RWPE2 (cell line): ENCODE measurements around the gene YWHAE.

Experiments used
- ATAC-seq: fragments of 200-7000 bp; cut with Tn5 transposase; 3 replicates; pipeline ENCODE4 v1.9.1; 2021; ENCODE audit warnings: low read depth
- DNase-seq: peaks from one replicate; pipeline ENCODE4 v3.0.0-alpha.2; 2020; ENCODE audit warnings: low spot score
- H3K27ac ChIP-seq: fragments of 450-650 bp; 2 replicates; pipeline ENCODE4 v1.5.1; 2017; ENCODE audit warnings: mild to moderate bottlenecking; ENCODE audit not compliant: poor library complexity, severe bottlenecking
- H3K27me3 ChIP-seq: fragments of 250-450 bp; sonication (Bioruptor Pico); 2 replicates; pipeline ENCODE4 v1.5.1; 2021; ENCODE audit warnings: mild to moderate bottlenecking, moderate library complexity; ENCODE audit not compliant: insufficient read depth, poor library complexity, severe bottlenecking
- H3K36me3 ChIP-seq: fragments of 250-450 bp; sonication (Bioruptor Pico); 2 replicates; pipeline ENCODE4 v1.5.1; 2020; ENCODE audit warnings: low read depth, mild to moderate bottlenecking, moderate library complexity
- H3K4me1 ChIP-seq: fragments of 250-450 bp; sonication (Bioruptor Pico); 2 replicates; pipeline ENCODE4 v1.5.1; 2021; ENCODE audit warnings: mild to moderate bottlenecking, moderate library complexity; ENCODE audit not compliant: insufficient read depth, poor library complexity, severe bottlenecking
- H3K4me3 ChIP-seq: fragments of 250-450 bp; sonication (Bioruptor Pico); 2 replicates; pipeline ENCODE4 v1.5.1; 2021; ENCODE audit warnings: mild to moderate bottlenecking, moderate library complexity; ENCODE audit not compliant: severe bottlenecking
- H3K9me3 ChIP-seq: fragments of 250-450 bp; sonication (Bioruptor Pico); 2 replicates; pipeline ENCODE4 v1.5.1; 2021; ENCODE audit warnings: mild to moderate bottlenecking, moderate library complexity; ENCODE audit not compliant: severe bottlenecking
- TF ChIP-seq, protein P1 (sequence below): fragments of 450-650 bp; IDR thresholded peaks from one replicate; pipeline ENCODE4 v1.5.1; 2017; ENCODE audit warnings: mild to moderate bottlenecking, moderate library complexity; ENCODE audit not compliant: poor library complexity, severe bottlenecking

Gene YWHAE

DNA sequence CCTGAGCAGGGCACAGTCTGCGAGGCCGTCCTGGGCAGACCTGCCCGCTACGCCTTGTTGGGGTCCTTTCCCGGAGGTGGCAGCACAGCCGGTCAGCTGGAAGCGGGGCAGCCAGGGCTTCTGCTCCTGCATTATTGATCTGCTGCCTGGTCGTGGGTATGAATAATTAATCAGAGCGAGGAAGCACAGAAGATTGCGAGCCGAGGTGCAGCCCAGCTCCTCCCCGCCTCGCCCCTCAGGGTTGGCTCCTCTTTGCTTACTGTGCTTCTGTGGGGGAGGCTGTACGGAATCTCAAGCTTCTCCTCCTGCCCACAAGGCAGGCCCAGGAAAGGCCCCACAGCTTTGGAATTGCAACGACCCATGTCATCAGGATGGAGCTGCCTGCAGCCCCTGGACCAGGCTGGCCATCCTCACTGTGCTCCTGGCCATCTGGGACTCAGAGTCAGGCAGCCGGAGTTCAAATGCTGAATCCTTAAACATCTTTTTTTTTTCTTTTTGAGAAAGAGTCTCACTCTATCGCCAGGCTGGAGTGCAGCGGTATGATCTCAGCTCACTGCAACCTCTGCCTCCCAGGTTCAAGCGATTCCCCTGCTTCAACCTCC lies 95.0 kb downstream of the YWHAE start:
- Histone ChIP-seq H3K9me3 (no peaks in the 10 kb centered on the region), H3K4me3 (no peak overlapping the region), H3K36me3 (no peaks in the 10 kb centered on the region), H3K27me3 (no peaks in the 10 kb centered on the region), H3K27ac (no peak overlapping the region), H3K4me1 (no peaks in the 10 kb centered on the region)
- TF ChIP-seq, protein P1, sequence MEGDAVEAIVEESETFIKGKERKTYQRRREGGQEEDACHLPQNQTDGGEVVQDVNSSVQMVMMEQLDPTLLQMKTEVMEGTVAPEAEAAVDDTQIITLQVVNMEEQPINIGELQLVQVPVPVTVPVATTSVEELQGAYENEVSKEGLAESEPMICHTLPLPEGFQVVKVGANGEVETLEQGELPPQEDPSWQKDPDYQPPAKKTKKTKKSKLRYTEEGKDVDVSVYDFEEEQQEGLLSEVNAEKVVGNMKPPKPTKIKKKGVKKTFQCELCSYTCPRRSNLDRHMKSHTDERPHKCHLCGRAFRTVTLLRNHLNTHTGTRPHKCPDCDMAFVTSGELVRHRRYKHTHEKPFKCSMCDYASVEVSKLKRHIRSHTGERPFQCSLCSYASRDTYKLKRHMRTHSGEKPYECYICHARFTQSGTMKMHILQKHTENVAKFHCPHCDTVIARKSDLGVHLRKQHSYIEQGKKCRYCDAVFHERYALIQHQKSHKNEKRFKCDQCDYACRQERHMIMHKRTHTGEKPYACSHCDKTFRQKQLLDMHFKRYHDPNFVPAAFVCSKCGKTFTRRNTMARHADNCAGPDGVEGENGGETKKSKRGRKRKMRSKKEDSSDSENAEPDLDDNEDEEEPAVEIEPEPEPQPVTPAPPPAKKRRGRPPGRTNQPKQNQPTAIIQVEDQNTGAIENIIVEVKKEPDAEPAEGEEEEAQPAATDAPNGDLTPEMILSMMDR, result no peak
- no peak for ATAC-seq
- DNase-seq, result no peak

DNA sequence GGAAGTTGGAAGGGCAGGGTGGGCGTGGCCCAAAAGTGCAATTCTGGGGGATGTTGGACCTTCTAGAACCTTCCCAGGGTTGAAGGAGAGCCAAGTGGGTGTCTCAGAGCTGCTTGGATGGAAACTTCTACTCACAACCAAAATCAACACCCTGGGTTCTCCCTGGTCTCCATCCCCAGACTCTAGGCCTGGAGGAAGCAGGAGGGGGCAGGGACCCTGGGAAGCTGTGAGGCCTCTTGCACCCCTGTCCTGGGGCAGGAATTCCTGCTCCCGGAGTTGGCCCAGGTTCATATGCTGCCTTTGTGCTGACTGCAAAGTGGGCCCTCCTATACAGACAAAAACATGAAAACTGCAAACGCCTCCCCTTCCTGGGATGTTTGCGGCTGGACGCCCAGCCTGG lies 95.5 kb downstream of the YWHAE start:
- TF ChIP-seq, protein P1, result no peak
- ATAC-seq, result no peak
- Histone ChIP-seq H3K9me3 (no peaks in the 10 kb centered on the region), H3K27ac (no peak overlapping the region), H3K27me3 (no peaks in the 10 kb centered on the region), H3K4me3 (no peak overlapping the region), H3K4me1 (no peaks in the 10 kb centered on the region), H3K36me3 (no peaks in the 10 kb centered on the region)
- DNase-seq, result no peak

DNA sequence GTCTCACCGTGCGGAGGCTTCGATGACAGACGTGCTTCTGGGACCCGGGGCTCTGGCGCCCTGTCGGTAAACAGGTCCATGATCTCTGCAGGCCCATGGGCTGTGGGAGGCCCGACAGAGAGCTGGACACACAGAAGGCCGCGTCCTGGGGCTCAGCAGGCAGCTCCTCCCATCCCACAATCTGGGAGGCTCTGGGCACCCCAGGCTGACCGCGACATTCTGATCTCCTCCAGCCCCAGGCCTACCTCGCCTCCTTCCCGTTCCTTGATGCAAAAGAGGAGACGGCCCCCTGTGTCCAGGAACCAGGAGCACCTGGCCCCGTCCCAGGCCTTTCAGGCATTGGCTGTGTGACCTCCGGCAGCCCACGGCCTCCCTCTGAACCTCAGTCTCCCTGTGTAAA lies 97.3 kb downstream of the YWHAE start:
- ATAC-seq (no peak), DNase-seq (no peak)
- Histone ChIP-seq H3K4me1 (no peaks in the 10 kb centered on the region), H3K36me3 (no peaks in the 10 kb centered on the region), H3K27ac (no peak overlapping the region), H3K27me3 (peaks cover 4% of the 10 kb centered on the region), H3K9me3 (no peaks in the 10 kb centered on the region), H3K4me3 (no peak overlapping the region)
- TF ChIP-seq, protein P1, result no peak

DNA sequence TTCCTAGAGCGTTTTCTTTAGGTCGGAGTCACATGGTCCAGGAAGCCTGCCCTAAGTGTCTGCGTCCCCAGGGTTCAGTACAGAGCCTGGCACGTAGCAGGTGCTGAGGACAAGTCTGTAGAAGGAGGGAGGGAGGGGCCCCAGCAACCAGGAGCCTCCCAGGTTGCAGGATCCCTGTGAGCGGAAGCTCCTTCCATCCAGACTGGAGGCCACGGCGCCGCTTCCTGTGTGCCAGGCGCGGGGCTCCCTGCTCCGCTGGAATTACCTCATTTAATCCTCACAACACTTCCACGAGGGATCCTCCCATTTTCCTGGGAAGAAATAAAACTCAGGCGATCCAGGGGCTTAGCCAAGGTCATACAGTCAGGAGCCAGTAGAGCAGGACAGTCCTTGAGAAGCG lies 98.5 kb downstream of the YWHAE start:
- ATAC-seq, result no peak
- Histone ChIP-seq H3K36me3 (no peaks in the 10 kb centered on the region), H3K27me3 (peaks cover 4% of the 10 kb centered on the region), H3K4me3 (no peak overlapping the region), H3K4me1 (no peaks in the 10 kb centered on the region), H3K27ac (no peak overlapping the region), H3K9me3 (no peaks in the 10 kb centered on the region)
- TF ChIP-seq, protein P1, result no peak
- DNase-seq, result no peak

DNA sequence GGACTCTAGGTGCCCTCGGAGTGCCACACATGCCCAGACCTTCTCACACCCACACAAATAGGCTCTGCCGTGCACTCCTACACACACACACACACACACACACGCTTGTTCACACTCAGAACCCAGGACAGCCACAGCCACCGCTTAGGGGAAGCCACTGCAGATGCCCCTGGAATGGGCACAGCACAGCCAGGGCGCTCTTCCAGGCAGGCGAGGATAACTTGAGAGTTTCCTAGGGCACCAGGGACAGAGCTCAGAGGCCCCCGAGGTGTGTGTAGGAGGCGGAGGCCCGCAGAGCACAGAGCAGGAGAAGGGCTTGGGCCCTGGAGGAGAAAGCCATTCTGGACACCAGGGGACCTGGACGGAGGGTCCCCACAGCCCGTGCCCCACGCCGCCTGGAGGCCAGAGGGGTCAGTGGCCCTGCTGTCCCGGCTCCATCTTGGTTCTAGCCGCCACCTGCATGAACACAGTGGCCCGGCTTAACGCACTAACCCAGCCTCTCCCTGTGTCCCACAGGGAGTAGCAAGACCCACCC lies 99.6 kb downstream of the YWHAE start:
- ATAC-seq, result no peak
- H3K9me3 ChIP-seq, result no peaks in the 10 kb centered on the region
- H3K4me1 ChIP-seq, result no peaks in the 10 kb centered on the region
- no peaks in the 10 kb centered on the region for H3K36me3 ChIP-seq
- TF ChIP-seq, protein P1, result no peak
- no peak overlapping the region for H3K4me3 ChIP-seq
- peaks cover 4% of the 10 kb centered on the region for H3K27me3 ChIP-seq
- H3K27ac ChIP-seq, result no peak overlapping the region
- no peak for DNase-seq
